Endothelial cell of umbilical vein (primary cell): ENCODE measurements around the gene NME2. TPM values are rescaled to one million over a fixed set of nuclear protein-coding genes. Genes with fewer than 3 reads are reported as not detected.

ENCODE experiments used
- Bru-seq: library from RNA; stranded (reverse); fragments of 400-500 nt; gene quantifications from one replicate; lab custom pipeline; 2021; lab: Mats Ljungman, UMichigan
- BruChase-seq, 2 experiments: library from RNA; stranded (reverse); fragments of 400-500 nt; gene quantifications; one replicate each; lab custom pipeline; 2021; lab: Mats Ljungman, UMichigan
- BruUV-seq: library from RNA; stranded (reverse); fragments of 400-500 nt; replicated peaks from 2 replicates; lab custom pipeline; 2021; lab: Mats Ljungman, UMichigan
- CTCF ChIA-PET: fragments of 300-600, 350-600 bp; sonication (Branson Sonifier 250); formaldehyde crosslinking; loops from one replicate; lab custom pipeline; 2021; ENCODE audit warnings: antibody characterized with exemption, inconsistent platforms; lab: Charles Lee
- POLR2A ChIA-PET: fragments of 300-600, 350-600 bp; sonication (Branson Sonifier 250); formaldehyde crosslinking; loops from one replicate; lab custom pipeline; 2021; ENCODE audit warnings: antibody characterized with exemption, inconsistent platforms; lab: Charles Lee
- DNase-seq: peaks from one replicate; pipeline ENCODE4 v3.0.0-alpha.2; 2011; ENCODE audit warnings: low read depth, low spot score
- FAIRE-seq: peaks from 2 replicates; lab custom pipeline; 2011; peaks lifted over from hg19 to GRCh38; lab: Jason Lieb, UNC
- H2AFZ ChIP-seq: 2 replicates; pipeline ENCODE4 v1.6.0; 2012; ENCODE audit warnings: low read depth, low read length, control low read depth, inconsistent platforms
- H3K27ac ChIP-seq: 2 replicates; pipeline ENCODE4 v1.5.1; 2011; ENCODE audit warnings: low read depth, mild to moderate bottlenecking, control low read depth, low read length, moderate library complexity; ENCODE audit not compliant: insufficient read depth
- H3K27me3 ChIP-seq, 2 experiments: 2 replicates each; pipeline versions ENCODE4 v1.6.0 to v1.6.1; 2011; ENCODE audit warnings: low read length in 2 of 2, mixed read lengths in 1 of 2; ENCODE audit not compliant: control insufficient read depth in 2 of 2, insufficient read depth in 2 of 2
- H3K36me3 ChIP-seq, 2 experiments: 2 replicates in 1 of 2; 3 replicates in 1 of 2; pipeline ENCODE4 v1.5.1; 2011; ENCODE audit warnings: low read length in 2 of 2, mild to moderate bottlenecking in 1 of 2, moderate library complexity in 1 of 2; ENCODE audit not compliant: control insufficient read depth in 2 of 2, insufficient read depth in 2 of 2; ENCODE audit errors: extremely low read depth in 1 of 2
- H3K4me1 ChIP-seq: 3 replicates; pipeline ENCODE4 v1.5.1; 2011; ENCODE audit warnings: mild to moderate bottlenecking, low read length; ENCODE audit not compliant: control insufficient read depth, insufficient read depth; ENCODE audit errors: extremely low read depth
- H3K4me2 ChIP-seq: 2 replicates; pipeline ENCODE4 v1.6.1; 2011; ENCODE audit warnings: low read length, control low read depth, mixed read lengths; ENCODE audit not compliant: insufficient read depth
- H3K4me3 ChIP-seq, 3 experiments: fragments of 200-600 bp in 1 of 3; sonication (generic), shearing (Covaris generic) in 1 of 3; replicated peaks in 1 of 3; 2 replicates each; pipeline ENCODE4 v1.5.1; 2011 to 2016; ENCODE audit warnings: control low read depth in 3 of 3, low read length in 3 of 3, mild to moderate bottlenecking in 2 of 3, inconsistent platforms in 1 of 3, low read depth in 1 of 3, moderate library complexity in 1 of 3; ENCODE audit not compliant: insufficient read depth in 1 of 3
- H3K79me2 ChIP-seq: 2 replicates; pipeline ENCODE4 v1.6.0; 2012; ENCODE audit warnings: low read length, inconsistent platforms; ENCODE audit not compliant: control insufficient read depth, insufficient read depth
- H3K9ac ChIP-seq: replicated peaks from 2 replicates; pipeline ENCODE3; 2011; ENCODE audit warnings: low read length, control low read depth; ENCODE audit not compliant: insufficient read depth; ENCODE audit errors: extremely low read depth
- H3K9me1 ChIP-seq: replicated peaks from 3 replicates; pipeline ENCODE4 v1.6.0; 2011; ENCODE audit warnings: mild to moderate bottlenecking, low read length; ENCODE audit not compliant: control insufficient read depth, insufficient read depth; ENCODE audit errors: extremely low read depth
- H3K9me3 ChIP-seq: replicated peaks from 2 replicates; pipeline ENCODE4 v1.5.1; 2012; ENCODE audit warnings: low read length, inconsistent platforms; ENCODE audit not compliant: control insufficient read depth, insufficient read depth
- H4K20me1 ChIP-seq: replicated peaks from 2 replicates; pipeline ENCODE3; 2011; ENCODE audit warnings: mild to moderate bottlenecking, low read length; ENCODE audit not compliant: control insufficient read depth, insufficient read depth; ENCODE audit errors: extremely low read depth
- GATA2 ChIP-seq: IDR thresholded peaks from 2 replicates; pipeline ENCODE4 v1.7.0; 2011; ENCODE audit warnings: low read depth, mild to moderate bottlenecking, moderate library complexity, mixed read lengths, low read length; ENCODE audit not compliant: insufficient read length, insufficient read depth
- MYC ChIP-seq: IDR thresholded peaks from one replicate; pipeline ENCODE4 v1.6.1; 2011; ENCODE audit warnings: mild to moderate bottlenecking, low read depth, low read length
- POLR2A ChIP-seq: IDR thresholded peaks from 2 replicates; pipeline ENCODE4 v1.6.1; 2012; ENCODE audit warnings: low read depth, mild to moderate bottlenecking, control low read depth, low read length
- POLR2AphosphoS5 ChIP-seq: IDR thresholded peaks from 2 replicates; pipeline ENCODE4 v1.6.1; 2012; ENCODE audit warnings: low read depth, mild to moderate bottlenecking, control low read depth, low read length, moderate library complexity; ENCODE audit not compliant: insufficient read depth
- dilution Hi-C: fragments of 300-500 bp; cut with MboI; formaldehyde crosslinking; loops from one replicate; pipeline ENCODE4 v1.15.0; 2019; ENCODE audit warnings: low sequenced_read_pairs; ENCODE audit not compliant: extremely low pct_ligation_motif_present
- intact Hi-C: fragments of 100-400 bp; cut with micrococcal nuclease; formaldehyde crosslinking; loops from one replicate; pipeline ENCODE4 v1.10.0; 2022
- long read RNA-seq: library from polyadenylated mRNA; stranded (forward); transcript quantifications from one replicate; pipeline ENCODE4 v2.0.0, GENCODE V29; 2021
- polyA minus RNA-seq, 3 experiments: library from RNA; depleted of rRNA, polyadenylated mRNA; stranded (reverse); fragments of >200 nt; gene quantifications; 1 replicate in 1 of 3; 2 replicates in 2 of 3; pipeline ENCODE4 v1.2.3, GENCODE V29; 2011
- polyA plus RNA-seq, 4 experiments: library from polyadenylated mRNA; depleted of rRNA in 3 of 4; stranded (reverse) in 3 of 4; unstranded in 1 of 4; fragments of >200 nt; gene quantifications; 2 replicates each; pipeline versions ENCODE4 v1.2.1 to v1.2.3, GENCODE V29; 2011 to 2012; ENCODE audit warnings: missing spikeins in 1 of 4
- total RNA-seq: library from RNA; stranded (reverse); gene quantifications from 2 replicates; pipeline ENCODE4 v1.2.3, GENCODE V29; 2021
- TF ChIP-seq, protein P1 (sequence below): IDR thresholded peaks from 2 replicates; pipeline ENCODE4 v1.6.1; 2011; ENCODE audit not compliant: insufficient read depth, insufficient read length
- TF ChIP-seq, protein P2 (sequence below), 2 donors: IDR thresholded peaks; 1 replicate in 1 of 2; 2 replicates in 1 of 2; pipeline ENCODE4 v1.5.1; 2011; ENCODE audit warnings: low read length in 2 of 2, mild to moderate bottlenecking in 2 of 2, moderate library complexity in 2 of 2, control low read depth in 1 of 2, inconsistent platforms in 1 of 2, low read depth in 1 of 2; ENCODE audit not compliant: insufficient read depth in 1 of 2; ENCODE audit errors: extremely low read depth in 1 of 2

Gene NME2
- total RNA-seq = 555 and 565 TPM in 2 replicates
- 677 and 833 TPM in 2 replicates for polyA plus RNA-seq
- polyA plus RNA-seq (2011; cell fraction: cytosol; rRNA removed) = 796 and 815 TPM in 2 replicates
- 217 and 247 TPM in 2 replicates for polyA plus RNA-seq (2011; cell fraction: nucleus; rRNA removed)
- polyA plus RNA-seq (2012) = 900 and 1,058 TPM in 2 replicates
- polyA minus RNA-seq = 187 and 204 TPM in 2 replicates
- polyA minus RNA-seq (2011; cell fraction: cytosol; rRNA and poly(A)+ RNA removed) = 242 TPM
- 34.2 and 52.2 TPM in 2 replicates for polyA minus RNA-seq (2011; cell fraction: nucleus; rRNA and poly(A)+ RNA removed)
- Bru-seq, nascent RNA = percentile 71 among the genes with signal in this experiment
- BruChase-seq, experiment 1, labeled RNA remaining after a 6-hour chase = percentile 91 among the genes with signal in this experiment
- BruChase-seq, experiment 2, labeled RNA remaining after a 2-hour chase = percentile 76 among the genes with signal in this experiment
- long read RNA-seq, transcript NME2-204 (5 exons, 749 nt) = minor isoform, 30 of 1,173 reads
- long read RNA-seq, transcript NME2-205 (5 exons, 826 nt) = major isoform, 905 of 1,173 reads
- long read RNA-seq, transcript NME2-202 (4 exons, 866 nt) = minor isoform, 172 of 1,173 reads
- long read RNA-seq, transcript NME2-201 (4 exons, 568 nt) = minor isoform, 22 of 1,173 reads
- long read RNA-seq, partial matches to known transcripts = 8 of 1,173 reads
- long read RNA-seq, other reads (novel, unspliced or antisense) = 15 of 1,173 reads

DNA sequence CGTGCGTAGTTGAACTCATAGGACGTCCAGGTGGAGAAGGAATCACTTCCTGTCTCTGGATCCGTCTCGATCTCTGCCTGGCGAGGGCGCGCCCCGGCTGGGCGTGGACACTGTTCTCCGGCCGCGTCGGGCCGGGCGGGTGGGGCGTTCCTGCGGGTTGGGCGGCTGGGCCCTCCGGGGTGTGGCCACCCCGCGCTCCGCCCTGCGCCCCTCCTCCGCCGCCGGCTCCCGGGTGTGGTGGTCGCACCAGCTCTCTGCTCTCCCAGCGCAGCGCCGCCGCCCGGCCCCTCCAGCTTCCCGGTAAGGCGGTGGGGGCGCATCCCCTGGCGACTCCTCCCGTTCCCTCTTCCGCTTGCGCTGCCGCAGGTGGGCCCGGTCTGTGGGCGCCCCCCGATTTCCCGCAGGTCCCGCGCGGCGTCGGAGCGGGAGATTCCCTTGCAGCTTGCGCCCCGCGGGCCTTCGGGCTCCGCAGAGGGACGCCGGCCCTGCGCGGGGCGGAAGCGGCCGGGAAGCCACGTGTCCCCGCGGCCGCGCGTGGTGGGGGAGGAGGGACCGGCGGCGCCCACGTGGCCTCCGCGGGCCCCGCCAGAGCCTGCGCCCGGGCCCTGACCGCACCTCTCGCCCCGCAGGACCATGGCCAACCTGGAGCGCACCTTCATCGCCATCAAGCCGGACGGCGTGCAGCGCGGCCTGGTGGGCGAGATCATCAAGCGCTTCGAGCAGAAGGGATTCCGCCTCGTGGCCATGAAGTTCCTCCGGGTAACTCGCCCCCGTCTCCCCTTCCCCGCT is at the start of gene NME2:
Gene NME2, plus strand, starts transcription at position 214 of the 789 bp plus-strand sequence. Its CDS starts 420 bp downstream, at position 634.
- no peaks in the 10 kb centered on the region for H3K9me3 ChIP-seq
- H3K79me2 ChIP-seq = peaks cover 24% of the 10 kb centered on the region
- dilution Hi-C loops (no loop called here), intact Hi-C loops (loop anchor here (1.0 kb wide), 2 partner anchors 13 to 94 kb away; partner anchors contain the start of genes MBTD1, NME1 and UTP18)
- H3K27me3 ChIP-seq = no peaks in the 10 kb centered on the region
- H3K4me2 ChIP-seq = peak within 1 kb of the TSS; percentile 82
- peak within 1 kb of the TSS; percentile 67 for H3K27ac ChIP-seq
- peak within 1 kb of the TSS; percentile 96 for H2AFZ ChIP-seq
- H4K20me1 ChIP-seq = no peaks in the 10 kb centered on the region
- H3K9me1 ChIP-seq = no peaks in the 10 kb centered on the region
- H3K9ac ChIP-seq = peak within 1 kb of the TSS; percentile 84
- H3K4me1 ChIP-seq = peaks cover 16% of the 10 kb centered on the region
- FAIRE-seq (peak; percentile 92), DNase-seq (peak; percentile 79)
- peaks cover 9 to 17% of the 10 kb centered on the region in 2 experiments for H3K36me3 ChIP-seq
- CTCF ChIA-PET = interaction anchor here (0.6 to 1.3 kb wide), 9 partner anchors 11 to 410 kb away, joined by 3 to 8 read pairs (median 5); partner anchors contain the start of genes NME1, SPAG9 and UTP18
- TF ChIP-seq, protein P1, sequence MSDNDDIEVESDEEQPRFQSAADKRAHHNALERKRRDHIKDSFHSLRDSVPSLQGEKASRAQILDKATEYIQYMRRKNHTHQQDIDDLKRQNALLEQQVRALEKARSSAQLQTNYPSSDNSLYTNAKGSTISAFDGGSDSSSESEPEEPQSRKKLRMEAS = peak; percentile 82
- TF ChIP-seq GATA2 (no peak), POLR2AphosphoS5 (peak; percentile 70), POLR2A (peak; percentile 74), MYC (peak; percentile 97)
- TF ChIP-seq, protein P2, sequence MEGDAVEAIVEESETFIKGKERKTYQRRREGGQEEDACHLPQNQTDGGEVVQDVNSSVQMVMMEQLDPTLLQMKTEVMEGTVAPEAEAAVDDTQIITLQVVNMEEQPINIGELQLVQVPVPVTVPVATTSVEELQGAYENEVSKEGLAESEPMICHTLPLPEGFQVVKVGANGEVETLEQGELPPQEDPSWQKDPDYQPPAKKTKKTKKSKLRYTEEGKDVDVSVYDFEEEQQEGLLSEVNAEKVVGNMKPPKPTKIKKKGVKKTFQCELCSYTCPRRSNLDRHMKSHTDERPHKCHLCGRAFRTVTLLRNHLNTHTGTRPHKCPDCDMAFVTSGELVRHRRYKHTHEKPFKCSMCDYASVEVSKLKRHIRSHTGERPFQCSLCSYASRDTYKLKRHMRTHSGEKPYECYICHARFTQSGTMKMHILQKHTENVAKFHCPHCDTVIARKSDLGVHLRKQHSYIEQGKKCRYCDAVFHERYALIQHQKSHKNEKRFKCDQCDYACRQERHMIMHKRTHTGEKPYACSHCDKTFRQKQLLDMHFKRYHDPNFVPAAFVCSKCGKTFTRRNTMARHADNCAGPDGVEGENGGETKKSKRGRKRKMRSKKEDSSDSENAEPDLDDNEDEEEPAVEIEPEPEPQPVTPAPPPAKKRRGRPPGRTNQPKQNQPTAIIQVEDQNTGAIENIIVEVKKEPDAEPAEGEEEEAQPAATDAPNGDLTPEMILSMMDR (IDR thresholded peaks at IDR 0.05; ENCODE audit: extremely low read depth in 1 of 2, insufficient read depth in 1 of 2, low read depth in 1 of 2, low read length in 2 of 2) = peak in 1 of 2 donors; percentile 6
- H3K4me3 ChIP-seq = peak within 1 kb of the TSS; percentile 45 to 63 (median 55)
- BruUV-seq = no TSS peak
- POLR2A ChIA-PET = interaction anchor here (0.6 to 1.0 kb wide), 2 partner anchors 46 to 300 kb away, joined by 3 read pairs; partner anchors contain the start of genes SPAG9 and TOB1
